Gastrocnemius medialis (tissue), 4 donors: ENCODE data around the gene GNB1. TPM values are rescaled to one million over a fixed set of nuclear protein-coding genes. Genes with fewer than 3 reads are reported as not detected.

ENCODE experiments used
- ATAC-seq, 2 donors: fragments of 150-250 bp; one replicate each; pipeline ENCODE4 v1.9.1; 2016
- DNase-seq, 2 donors: peaks; one replicate each; pipeline ENCODE4 v3.0.0-alpha.2; 2019
- H3K27ac ChIP-seq, 4 donors: fragments of 200-600 bp; sonication (generic); 1 replicate in 1 of 4; 2 replicates in 3 of 4; pipeline ENCODE4 v1.5.1; 2016 to 2018; ENCODE audit warnings: mild to moderate bottlenecking in 2 of 4, moderate library complexity in 1 of 4
- H3K27me3 ChIP-seq, 3 donors: fragments of 200-600 bp; sonication (generic) in 2 of 3; 1 replicate in 1 of 3; 2 replicates in 2 of 3; pipeline versions ENCODE4 v1.5.1 to v1.6.0; 2016 to 2019; ENCODE audit warnings: mild to moderate bottlenecking in 1 of 3, moderate library complexity in 1 of 3
- H3K36me3 ChIP-seq, 2 donors: fragments of 200-600 bp; sonication (generic) in 1 of 2; one replicate each; pipeline ENCODE4 v1.5.1; 2017 to 2018
- H3K4me1 ChIP-seq, 2 donors: fragments of 200-600 bp; sonication (generic) in 1 of 2; one replicate each; pipeline ENCODE4 v1.5.1; 2016 to 2017; ENCODE audit warnings: mild to moderate bottlenecking in 2 of 2
- H3K4me3 ChIP-seq, 4 donors: fragments of 200-600 bp; sonication (generic) in 3 of 4; 1 replicate in 1 of 4; 2 replicates in 3 of 4; pipeline ENCODE4 v1.5.1; 2016 to 2019; ENCODE audit warnings: mild to moderate bottlenecking in 2 of 4
- H3K9me3 ChIP-seq, 3 donors: fragments of 200-600 bp; sonication (generic) in 2 of 3; 1 replicate in 1 of 3; 2 replicates in 2 of 3; pipeline ENCODE4 v1.5.1; 2016 to 2019
- CTCF ChIP-seq, 5 experiments: fragments of 450-650 bp in 3 of 5; fragments of 200-600 bp in 2 of 5; sonication (generic) in 2 of 5; IDR thresholded peaks in 4 of 5; conservative IDR thresholded peaks in 1 of 5; 1 replicate in 4 of 5; 2 replicates in 1 of 5; pipeline ENCODE4 v1.5.1; 2016 to 2019; ENCODE audit warnings: antibody characterized with exemption in 5 of 5, mild to moderate bottlenecking in 3 of 5, moderate library complexity in 3 of 5
- POLR2A ChIP-seq, 2 donors: fragments of 450-650 bp; IDR thresholded peaks; one replicate each; pipeline ENCODE4 v1.6.1; 2017; ENCODE audit warnings: antibody characterized with exemption in 2 of 2, mild to moderate bottlenecking in 2 of 2, moderate library complexity in 2 of 2
- in situ Hi-C, 4 donors: fragments of 200-750 bp; cut with MboI; loops; one replicate each; pipeline versions ENCODE4 v1.15.0 to v1.8.0; 2017; ENCODE audit warnings: low sequenced_read_pairs in 4 of 4
- intact Hi-C: fragments of 100-400 bp; cut with DNase I; formaldehyde crosslinking; loops from one replicate; pipeline ENCODE4 v1.15.1; 2023; ENCODE audit warnings: low total_unique reads
- total RNA-seq, 4 donors: library from RNA; depleted of rRNA; stranded (reverse); fragments of >200 nt; gene quantifications; one replicate each; pipeline versions ENCODE4 v1.1.0 to v1.2.3, GENCODE V29; 2016

GNB1 gene
- total RNA-seq, 4 donors from 2014 or later: 29.9 to 44.1 (median 37.2) TPM

DNA sequence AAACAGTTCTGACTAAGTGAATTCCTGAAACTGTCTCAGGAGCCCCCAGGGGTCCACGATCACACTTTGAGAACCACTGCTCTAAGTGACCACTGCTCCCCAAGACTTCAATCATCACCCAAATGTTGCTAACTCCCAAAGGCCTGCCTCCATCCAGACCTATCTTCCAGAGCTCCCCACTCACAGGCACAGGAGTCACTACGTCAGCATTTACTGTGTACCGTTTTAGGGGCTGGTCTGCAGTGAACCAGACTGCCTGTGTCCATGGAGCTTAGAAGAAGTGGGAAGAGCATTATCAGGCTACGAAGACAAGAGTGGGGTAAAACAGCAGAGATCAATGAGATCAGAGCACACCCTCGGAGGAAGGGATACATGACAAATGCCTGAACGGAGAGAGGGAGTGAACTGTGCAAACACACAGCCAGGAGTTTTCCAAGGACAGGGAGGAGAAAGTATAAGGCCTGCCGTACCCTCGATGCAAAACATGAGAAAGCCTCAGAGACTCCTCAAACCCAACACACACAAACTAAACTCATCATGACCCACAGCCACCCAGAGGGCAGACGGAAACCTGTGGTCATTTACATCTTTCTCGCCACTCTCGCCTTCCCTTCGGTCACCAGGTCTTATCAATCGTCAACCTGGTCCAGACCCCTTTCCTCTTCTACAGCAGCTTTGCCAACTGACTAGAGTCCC lies 10.1 kb downstream of the GNB1 start:
- Histone ChIP-seq H3K36me3 (no peaks in the 10 kb centered on the region), H3K9me3 (no peaks in the 10 kb centered on the region), H3K4me3 (no peak overlapping the region), H3K27ac (no peak overlapping the region), H3K4me1 (peaks cover 25 to 52% of the 10 kb centered on the region in 2 donors), H3K27me3 (no peaks in the 10 kb centered on the region)
- no peak for DNase-seq
- in situ Hi-C loops: loop anchor here in 2 of 4 donors (10.0 to 25.0 kb wide), 2 partner anchors 96 to 118 kb away; no protein-coding TSS in a partner anchor
- no peak for TF ChIP-seq POLR2A (IDR thresholded peaks at IDR 0.05)
- no peak for TF ChIP-seq CTCF (IDR thresholded peaks at IDR 0.05 in 4 of 5, conservative IDR thresholded peaks at IDR 0.05 in 1 of 5)
- intact Hi-C loops: no loop called here
- ATAC-seq: no peak

GRCh38 chr1:1879942-1880341 lies 10.9 kb downstream of the GNB1 start:
- no peak overlapping the region for H3K4me3 ChIP-seq
- intact Hi-C loops: no loop called here
- in situ Hi-C loops: loop anchor here in 2 of 4 donors (10.0 to 25.0 kb wide), 2 partner anchors 95 to 118 kb away; no protein-coding TSS in a partner anchor
- ATAC-seq (no peak), DNase-seq (no peak)
- TF ChIP-seq CTCF (IDR thresholded peaks at IDR 0.05 in 4 of 5, conservative IDR thresholded peaks at IDR 0.05 in 1 of 5) (no peak), POLR2A (IDR thresholded peaks at IDR 0.05) (no peak)
- H3K36me3 ChIP-seq: no peaks in the 10 kb centered on the region
- peaks cover 25 to 52% of the 10 kb centered on the region in 2 donors for H3K4me1 ChIP-seq
- no peak overlapping the region for H3K27ac ChIP-seq
- H3K27me3 ChIP-seq: no peaks in the 10 kb centered on the region
- no peaks in the 10 kb centered on the region for H3K9me3 ChIP-seq

DNA sequence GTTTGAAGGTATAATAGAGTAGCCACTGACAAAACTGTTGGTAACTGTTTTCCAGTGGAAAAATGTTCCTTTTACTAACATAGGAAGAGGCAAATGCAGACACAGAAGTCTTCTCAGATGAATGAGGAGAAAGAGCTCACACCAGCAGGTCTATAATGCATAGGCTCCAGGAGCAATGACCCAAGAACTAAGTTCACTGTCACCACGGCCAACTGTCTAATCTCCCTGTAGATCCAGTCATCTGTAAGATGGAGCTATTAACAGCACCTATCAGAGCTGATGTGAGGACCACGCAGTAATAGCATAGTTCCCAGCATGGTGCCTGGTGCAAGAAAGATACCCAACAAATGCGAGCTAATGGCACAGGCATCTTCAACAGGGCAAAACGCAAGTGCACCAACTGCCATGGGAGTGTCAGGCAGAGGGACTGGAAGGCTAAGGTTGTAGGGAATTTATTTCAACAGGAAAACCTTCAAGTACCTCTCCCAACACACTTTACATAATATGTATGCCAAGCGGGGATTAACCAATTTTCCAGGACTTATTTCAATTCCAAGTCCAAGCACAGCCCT lies 12.9 kb downstream of the GNB1 start:
- in situ Hi-C loops: loop anchor here in 1 of 4 donors (25.0 kb wide), 1 partner anchor 116 kb away; no protein-coding TSS in a partner anchor
- DNase-seq (no peak), ATAC-seq (no peak)
- Histone ChIP-seq H3K9me3 (no peaks in the 10 kb centered on the region), H3K4me1 (peaks cover 30 to 57% of the 10 kb centered on the region in 2 donors), H3K4me3 (no peak overlapping the region), H3K27ac (no peak overlapping the region), H3K36me3 (no peaks in the 10 kb centered on the region), H3K27me3 (no peaks in the 10 kb centered on the region)
- intact Hi-C loops: no loop called here
- TF ChIP-seq POLR2A (IDR thresholded peaks at IDR 0.05) (no peak), CTCF (IDR thresholded peaks at IDR 0.05 in 4 of 5, conservative IDR thresholded peaks at IDR 0.05 in 1 of 5) (no peak)

DNA sequence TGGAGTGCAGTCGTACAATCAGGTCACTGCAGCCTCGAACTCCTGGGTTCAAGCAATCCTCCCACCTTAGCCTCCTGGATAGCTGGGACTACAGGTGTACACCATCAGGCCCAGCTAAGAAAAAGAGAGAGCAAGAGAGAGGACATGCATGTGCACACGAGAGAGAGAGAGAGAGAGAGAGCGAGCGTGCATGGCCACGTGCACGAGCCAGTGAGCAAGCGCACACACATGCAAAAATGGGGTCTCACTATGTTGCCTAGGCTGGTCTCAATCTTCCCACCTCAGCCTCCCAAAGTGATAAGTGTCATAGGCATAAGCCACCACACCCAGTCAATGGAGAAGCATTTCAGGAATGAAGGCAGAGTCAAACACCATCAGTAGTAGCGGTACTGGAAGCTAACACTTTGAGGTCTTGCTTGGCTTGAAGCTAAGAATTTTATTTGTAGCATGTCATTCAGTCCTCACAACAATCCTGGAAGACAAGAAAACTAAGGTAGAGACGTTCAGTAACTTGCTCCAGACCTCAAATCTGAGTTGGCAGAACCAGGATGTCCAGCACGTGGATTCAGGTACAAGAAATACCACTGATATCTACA lies 14.5 kb downstream of the GNB1 start:
- Histone ChIP-seq H3K4me1 (peaks cover 39 to 57% of the 10 kb centered on the region in 2 donors), H3K27me3 (no peaks in the 10 kb centered on the region), H3K4me3 (no peak overlapping the region), H3K9me3 (no peaks in the 10 kb centered on the region), H3K36me3 (no peaks in the 10 kb centered on the region), H3K27ac (no peak overlapping the region)
- DNase-seq (no peak), ATAC-seq (no peak)
- in situ Hi-C loops (loop anchor here in 1 of 4 donors (25.0 kb wide), 1 partner anchor 114 kb away; no protein-coding TSS in a partner anchor), intact Hi-C loops (no loop called here)
- TF ChIP-seq CTCF (IDR thresholded peaks at IDR 0.05 in 4 of 5, conservative IDR thresholded peaks at IDR 0.05 in 1 of 5): no peak
- no peak for TF ChIP-seq POLR2A (IDR thresholded peaks at IDR 0.05)
